LNCaP clone FGC (cell line): ENCODE results near the gene PBX2.

Experiments
- DNase-seq: peaks from one replicate; pipeline ENCODE4 v3.0.0-alpha.2; 2011; ENCODE audit warnings: low read depth
- H3K4me3 ChIP-seq: 2 replicates; pipeline ENCODE4 v1.5.1; 2011; ENCODE audit warnings: mild to moderate bottlenecking, low read depth, low read length, control low read depth
- TF ChIP-seq, protein P1 (sequence below): IDR thresholded peaks from 2 replicates; pipeline ENCODE4 v1.5.1; 2012; ENCODE audit warnings: mild to moderate bottlenecking; ENCODE audit not compliant: control insufficient read depth, insufficient read depth; ENCODE audit errors: extremely low read depth

Gene PBX2

DNA sequence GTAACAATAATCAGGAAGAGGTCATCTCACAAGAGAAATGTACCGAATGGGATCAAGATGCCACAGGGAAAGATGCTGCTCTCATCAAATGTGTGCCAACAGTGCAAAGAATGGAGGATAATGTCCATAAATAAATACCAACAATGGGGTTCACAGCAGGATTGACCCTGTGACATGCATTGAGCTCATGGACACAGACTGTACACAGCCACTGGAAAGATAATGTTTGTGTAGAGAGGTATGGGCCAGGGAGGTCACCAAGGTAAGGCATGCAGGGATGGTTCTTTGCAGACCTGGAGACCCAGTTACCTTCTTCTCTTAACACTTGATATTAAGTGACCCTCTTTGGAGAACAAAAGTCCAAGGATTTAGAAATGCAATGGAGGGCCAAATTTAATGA, 15.6 kb downstream of the PBX2 start:
- no peak for DNase-seq
- TF ChIP-seq, protein P1, sequence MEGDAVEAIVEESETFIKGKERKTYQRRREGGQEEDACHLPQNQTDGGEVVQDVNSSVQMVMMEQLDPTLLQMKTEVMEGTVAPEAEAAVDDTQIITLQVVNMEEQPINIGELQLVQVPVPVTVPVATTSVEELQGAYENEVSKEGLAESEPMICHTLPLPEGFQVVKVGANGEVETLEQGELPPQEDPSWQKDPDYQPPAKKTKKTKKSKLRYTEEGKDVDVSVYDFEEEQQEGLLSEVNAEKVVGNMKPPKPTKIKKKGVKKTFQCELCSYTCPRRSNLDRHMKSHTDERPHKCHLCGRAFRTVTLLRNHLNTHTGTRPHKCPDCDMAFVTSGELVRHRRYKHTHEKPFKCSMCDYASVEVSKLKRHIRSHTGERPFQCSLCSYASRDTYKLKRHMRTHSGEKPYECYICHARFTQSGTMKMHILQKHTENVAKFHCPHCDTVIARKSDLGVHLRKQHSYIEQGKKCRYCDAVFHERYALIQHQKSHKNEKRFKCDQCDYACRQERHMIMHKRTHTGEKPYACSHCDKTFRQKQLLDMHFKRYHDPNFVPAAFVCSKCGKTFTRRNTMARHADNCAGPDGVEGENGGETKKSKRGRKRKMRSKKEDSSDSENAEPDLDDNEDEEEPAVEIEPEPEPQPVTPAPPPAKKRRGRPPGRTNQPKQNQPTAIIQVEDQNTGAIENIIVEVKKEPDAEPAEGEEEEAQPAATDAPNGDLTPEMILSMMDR: no peak
- H3K4me3 ChIP-seq: no peak overlapping the region

GRCh38 chr6:32173051-32173727, 16.8 kb downstream of the PBX2 start:
- no peak overlapping the region for H3K4me3 ChIP-seq
- TF ChIP-seq, protein P1: no peak
- no peak for DNase-seq

DNA sequence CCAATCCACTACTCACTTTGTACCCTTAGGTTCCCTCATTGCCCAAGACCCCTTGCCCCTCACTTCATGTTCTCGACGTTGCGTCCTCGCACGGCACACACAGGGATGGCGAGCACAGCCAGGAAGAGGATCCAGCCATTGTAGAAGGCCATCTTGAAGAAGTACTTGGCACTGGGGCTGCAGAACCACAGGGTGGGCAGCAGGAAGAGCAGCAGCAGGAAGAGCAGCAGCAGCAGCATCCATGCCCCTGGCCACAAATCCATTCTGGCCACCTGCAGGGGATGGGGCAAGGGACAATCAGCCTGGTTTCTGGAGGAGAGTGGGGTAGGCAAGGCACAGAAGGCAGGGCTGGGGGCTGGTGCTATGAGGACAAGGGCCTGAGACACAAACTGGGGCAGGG, 18.8 kb downstream of the PBX2 start:
- no peak overlapping the region for H3K4me3 ChIP-seq
- TF ChIP-seq, protein P1: no peak
- no peak for DNase-seq

- DNase-seq: no peak
- TF ChIP-seq, protein P1: no peak
Measured at GRCh38 chr6:32170294-32170693, 19.7 kb downstream of the PBX2 start.

GRCh38 chr6:32168807-32169591, 21.0 kb downstream of the PBX2 start:
- TF ChIP-seq, protein P1: no peak
- H3K4me3 ChIP-seq: no peak overlapping the region
- DNase-seq: no peak

More at GRCh38 chr6:32170294-32170693, 19.7 kb downstream of the PBX2 start:
- no peak overlapping the region for H3K4me3 ChIP-seq

GRCh38 chr6:32168350-32168749, 21.7 kb downstream of the PBX2 start:
- TF ChIP-seq, protein P1: no peak
- H3K4me3 ChIP-seq: no peak overlapping the region

More at GRCh38 chr6:32168350-32168749, 21.7 kb downstream of the PBX2 start:
- DNase-seq: no peak
